SU-DHL-6 (cell line): ENCODE measurements around the gene RBM44.

ENCODE experiments used
- H2AFZ ChIP-seq: fragments of 200-600 bp; sonication (generic); 2 replicates; pipeline ENCODE4 v1.6.1; 2014; ENCODE audit warnings: low read depth, mild to moderate bottlenecking, moderate library complexity, mixed read lengths, antibody characterized with exemption, low read length; ENCODE audit not compliant: severe bottlenecking
- H3F3A ChIP-seq: fragments of 200-600 bp; shearing (Covaris generic); 2 replicates; pipeline ENCODE4 v1.6.0; 2016; ENCODE audit warnings: antibody characterized with exemption, mild to moderate bottlenecking; ENCODE audit not compliant: insufficient read depth
- H3K27ac ChIP-seq: fragments of 200-600 bp; sonication (generic); 2 replicates; pipeline ENCODE4 v1.5.1; 2016; ENCODE audit warnings: low read depth, mild to moderate bottlenecking, low read length, moderate library complexity, mixed read lengths
- H3K27me3 ChIP-seq: fragments of 200-600 bp; sonication (generic), shearing (Covaris generic); 2 replicates; pipeline ENCODE4 v1.6.0; 2014; ENCODE audit warnings: mild to moderate bottlenecking, low read length
- H3K36me3 ChIP-seq: fragments of 200-600 bp; sonication (generic); 2 replicates; pipeline ENCODE4 v1.6.1; 2014; ENCODE audit warnings: mild to moderate bottlenecking, low read length, mixed read lengths
- H3K4me2 ChIP-seq: fragments of 300-600, 200-600 bp; shearing (Covaris generic), sonication (generic); 2 replicates; pipeline ENCODE4 v1.6.0; 2014; ENCODE audit warnings: low read length, low read depth, mild to moderate bottlenecking; ENCODE audit not compliant: poor library complexity, severe bottlenecking
- H3K4me3 ChIP-seq: fragments of 200-600 bp; sonication (generic); 2 replicates; pipeline ENCODE4 v1.5.1; 2014; ENCODE audit warnings: antibody characterized with exemption, low read length, mild to moderate bottlenecking, mixed read lengths; ENCODE audit not compliant: insufficient read depth, poor library complexity, severe bottlenecking
- H3K79me2 ChIP-seq: fragments of 200-600 bp; sonication (generic); 2 replicates; pipeline ENCODE4 v1.6.1; 2014; ENCODE audit warnings: mild to moderate bottlenecking, low read length, moderate library complexity; ENCODE audit not compliant: insufficient read depth
- H3K9ac ChIP-seq: fragments of 200-600 bp; sonication (generic); 2 replicates; pipeline ENCODE4 v1.7.0; 2014; ENCODE audit warnings: mild to moderate bottlenecking, low read length
- H3K9me2 ChIP-seq: fragments of 200-600 bp; sonication (generic); replicated peaks from 2 replicates; pipeline ENCODE4 v1.6.1; 2014; ENCODE audit warnings: low read length; ENCODE audit not compliant: insufficient read depth
- H3K9me3 ChIP-seq: fragments of 200-600 bp; sonication (generic); 2 replicates; pipeline ENCODE4 v1.6.1; 2014; ENCODE audit warnings: low read length, mixed read lengths; ENCODE audit not compliant: insufficient read depth
- H4K20me1 ChIP-seq: fragments of 200-600 bp; sonication (generic); 2 replicates; pipeline ENCODE4 v1.6.1; 2014; ENCODE audit warnings: low read depth, mild to moderate bottlenecking, antibody characterized with exemption, low read length, moderate library complexity, mixed read lengths
- EZH2phosphoT487 ChIP-seq: fragments of 200-600 bp; sonication (generic), shearing (Covaris generic); conservative IDR thresholded peaks from 2 replicates; pipeline ENCODE4 v1.6.1; 2018; ENCODE audit warnings: mild to moderate bottlenecking, antibody characterized with exemption, low read length, moderate library complexity, mixed read lengths
- TF ChIP-seq, protein P1 (sequence below): fragments of 200-600 bp; sonication (generic); IDR thresholded peaks from one replicate; pipeline ENCODE4 v1.5.1; 2017; ENCODE audit warnings: antibody characterized with exemption, mild to moderate bottlenecking, low read length, moderate library complexity; ENCODE audit not compliant: insufficient read depth, poor library complexity, severe bottlenecking

The RBM44 gene

DNA sequence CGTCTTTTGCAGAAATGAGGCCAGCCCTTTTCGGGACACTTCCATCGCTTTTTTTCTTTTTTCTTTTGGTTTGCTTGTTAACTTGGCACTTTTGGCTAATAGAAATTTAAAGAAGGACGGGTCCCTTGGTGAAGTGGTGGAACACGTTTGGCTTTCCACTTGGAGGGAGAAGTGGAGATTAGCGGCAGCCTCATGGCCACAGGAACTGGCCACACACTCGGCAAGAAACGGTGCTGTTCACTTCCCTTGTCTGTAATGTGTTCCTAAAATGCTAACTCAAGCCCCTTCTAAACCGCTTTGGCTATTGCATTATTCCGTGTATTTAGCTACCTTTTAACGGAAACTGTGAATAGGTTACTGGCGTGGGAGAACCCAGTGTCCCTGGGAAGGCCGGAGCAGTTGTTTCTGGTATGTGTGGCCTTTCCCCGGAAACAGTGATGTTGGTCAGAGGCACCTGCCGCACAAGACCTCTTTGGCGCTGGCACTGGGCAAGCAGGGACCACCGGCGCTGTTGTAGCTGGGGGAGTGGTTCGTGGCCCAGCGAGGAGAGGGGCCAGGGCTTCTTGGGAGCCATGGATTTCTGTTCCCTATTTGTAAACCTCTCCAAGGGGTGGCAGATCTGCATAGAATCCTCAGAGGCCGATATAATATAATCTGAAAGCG is 61.8 kb downstream of the RBM44 start:
- Histone ChIP-seq H3K4me2 (no peak overlapping the region), H3K27me3 (no peaks in the 10 kb centered on the region), H3K9ac (no peak overlapping the region), H3K79me2 (no peaks in the 10 kb centered on the region), H3K9me2 (no peaks in the 10 kb centered on the region), H3K36me3 (no peaks in the 10 kb centered on the region), H3K4me3 (no peak overlapping the region), H2AFZ (no peak overlapping the region), H3F3A (no peaks in the 10 kb centered on the region), H3K27ac (no peak overlapping the region), H3K9me3 (no peaks in the 10 kb centered on the region), H4K20me1 (no peaks in the 10 kb centered on the region)
- TF ChIP-seq, protein P1, sequence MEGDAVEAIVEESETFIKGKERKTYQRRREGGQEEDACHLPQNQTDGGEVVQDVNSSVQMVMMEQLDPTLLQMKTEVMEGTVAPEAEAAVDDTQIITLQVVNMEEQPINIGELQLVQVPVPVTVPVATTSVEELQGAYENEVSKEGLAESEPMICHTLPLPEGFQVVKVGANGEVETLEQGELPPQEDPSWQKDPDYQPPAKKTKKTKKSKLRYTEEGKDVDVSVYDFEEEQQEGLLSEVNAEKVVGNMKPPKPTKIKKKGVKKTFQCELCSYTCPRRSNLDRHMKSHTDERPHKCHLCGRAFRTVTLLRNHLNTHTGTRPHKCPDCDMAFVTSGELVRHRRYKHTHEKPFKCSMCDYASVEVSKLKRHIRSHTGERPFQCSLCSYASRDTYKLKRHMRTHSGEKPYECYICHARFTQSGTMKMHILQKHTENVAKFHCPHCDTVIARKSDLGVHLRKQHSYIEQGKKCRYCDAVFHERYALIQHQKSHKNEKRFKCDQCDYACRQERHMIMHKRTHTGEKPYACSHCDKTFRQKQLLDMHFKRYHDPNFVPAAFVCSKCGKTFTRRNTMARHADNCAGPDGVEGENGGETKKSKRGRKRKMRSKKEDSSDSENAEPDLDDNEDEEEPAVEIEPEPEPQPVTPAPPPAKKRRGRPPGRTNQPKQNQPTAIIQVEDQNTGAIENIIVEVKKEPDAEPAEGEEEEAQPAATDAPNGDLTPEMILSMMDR: no peak
- TF ChIP-seq EZH2phosphoT487: no peak

DNA sequence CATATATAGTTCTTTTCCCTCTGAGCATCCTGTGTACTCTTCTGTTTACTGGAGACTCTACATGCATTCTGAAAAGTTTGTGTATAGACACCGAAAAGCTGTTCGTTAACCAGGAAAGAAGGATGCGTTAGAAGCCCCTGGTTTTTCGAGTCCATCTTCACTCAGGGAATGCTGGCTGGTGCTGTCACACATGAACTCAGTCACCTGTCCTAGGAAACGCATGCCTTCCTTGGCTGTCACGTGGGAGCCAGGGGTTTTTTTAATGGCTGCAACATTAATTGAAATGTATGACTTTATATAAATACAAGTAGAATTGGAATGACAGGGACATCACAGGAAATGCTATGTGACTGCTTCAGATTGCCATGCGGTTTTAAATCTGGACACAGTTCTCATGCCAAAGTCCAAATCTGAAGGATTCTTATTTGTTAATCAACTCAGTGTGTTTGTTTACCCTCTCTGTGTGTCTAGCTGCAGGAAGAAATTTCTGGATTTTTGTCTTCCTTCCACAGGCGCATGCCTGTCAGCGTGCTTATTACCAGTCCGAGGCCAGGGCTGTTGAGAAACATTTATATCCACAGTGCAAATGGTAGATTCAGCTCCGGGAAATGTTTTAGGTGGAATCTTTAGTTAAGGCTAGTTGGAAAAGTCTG is 63.4 kb downstream of the RBM44 start:
- H4K20me1 ChIP-seq: no peaks in the 10 kb centered on the region
- no peaks in the 10 kb centered on the region for H3K27me3 ChIP-seq
- no peak overlapping the region for H3K4me3 ChIP-seq
- H3K4me2 ChIP-seq: no peak overlapping the region
- H2AFZ ChIP-seq: no peak overlapping the region
- H3K27ac ChIP-seq: no peak overlapping the region
- no peaks in the 10 kb centered on the region for H3F3A ChIP-seq
- no peak overlapping the region for H3K9ac ChIP-seq
- TF ChIP-seq, protein P1: no peak
- no peak for TF ChIP-seq EZH2phosphoT487
- no peaks in the 10 kb centered on the region for H3K36me3 ChIP-seq
- H3K79me2 ChIP-seq: no peaks in the 10 kb centered on the region
- no peaks in the 10 kb centered on the region for H3K9me3 ChIP-seq
- H3K9me2 ChIP-seq: no peaks in the 10 kb centered on the region

DNA sequence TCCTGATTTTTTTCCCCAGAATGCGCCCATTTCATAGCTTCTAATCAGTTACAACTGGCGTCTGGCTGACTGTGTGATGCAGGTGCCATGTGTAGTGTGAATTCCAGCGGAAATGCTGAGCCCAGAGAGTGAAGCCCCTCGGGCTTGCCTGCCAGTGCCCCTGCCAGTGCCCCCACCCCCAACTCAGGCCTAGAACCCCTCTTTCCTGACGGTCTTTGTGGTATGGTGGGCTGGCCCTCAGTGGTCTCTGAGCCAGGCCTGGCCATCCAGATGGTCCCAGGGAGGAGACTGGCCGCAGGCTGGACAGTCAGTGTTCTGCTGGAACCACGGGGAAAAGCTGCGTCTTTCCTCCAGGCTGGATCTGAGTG is 63.9 kb downstream of the RBM44 start:
- Histone ChIP-seq H3K27ac (no peak overlapping the region), H3F3A (no peaks in the 10 kb centered on the region), H4K20me1 (no peaks in the 10 kb centered on the region), H3K4me2 (no peak overlapping the region), H3K27me3 (no peaks in the 10 kb centered on the region), H3K9me2 (no peaks in the 10 kb centered on the region), H3K9ac (no peak overlapping the region), H3K79me2 (no peaks in the 10 kb centered on the region), H3K4me3 (no peak overlapping the region), H3K9me3 (no peaks in the 10 kb centered on the region), H2AFZ (no peak overlapping the region), H3K36me3 (no peaks in the 10 kb centered on the region)
- TF ChIP-seq EZH2phosphoT487: no peak
- TF ChIP-seq, protein P1: no peak
